HL-60 (cell line): Measurements from ENCODE around the gene TMEM258.

Source experiments
- CTCF ChIP-seq: IDR thresholded peaks from one replicate; pipeline ENCODE4 v1.5.1; 2011; ENCODE audit warnings: low read length, control low read depth, inconsistent platforms; ENCODE audit not compliant: insufficient read depth
- GABPA ChIP-seq: IDR thresholded peaks from 2 replicates; pipeline ENCODE4 v1.6.1; 2012; ENCODE audit warnings: low read depth
- POLR2AphosphoS5 ChIP-seq: IDR thresholded peaks from 2 replicates; pipeline ENCODE4 v1.6.1; 2012; ENCODE audit warnings: low read depth
- REST ChIP-seq: IDR thresholded peaks from 2 replicates; pipeline ENCODE4 v1.6.1; 2012; ENCODE audit warnings: low read depth; ENCODE audit not compliant: insufficient replicate concordance
- SPI1 ChIP-seq: IDR thresholded peaks from 2 replicates; pipeline ENCODE4 v1.6.1; 2012; ENCODE audit warnings: low read depth, mild to moderate bottlenecking, borderline replicate concordance

- TF ChIP-seq CTCF (no peak), POLR2AphosphoS5 (no peak), REST (no peak), GABPA (no peak), SPI1 (no peak)
Observed at GRCh38 chr11:61773809-61774208, 18.6 kb downstream of the TMEM258 start.
